Gastroesophageal sphincter (tissue), 4 donors: ENCODE measurements around the gene RFC1. TPM values are rescaled to one million over a fixed set of nuclear protein-coding genes. Genes with fewer than 3 reads are reported as not detected.
"Not testable (repeated sequence)": the region's sequence is repeated elsewhere in the genome, so short reads cannot be mapped to it uniquely, and the experiment has no call there.

ENCODE experiments used
- ATAC-seq: fragments of 150-250 bp; one replicate; pipeline ENCODE4 v1.9.1; 2016; ENCODE audit warnings: mild to moderate bottlenecking, moderate library complexity
- H3K27ac ChIP-seq, 4 donors: fragments of 200-600 bp; sonication (generic) in 3 of 4; 1 replicate in 3 of 4; 2 replicates in 1 of 4; pipeline ENCODE4 v1.5.1; 2016 to 2019
- H3K27me3 ChIP-seq: fragments of 200-600 bp; sonication (generic); one replicate; pipeline ENCODE4 v1.5.1; 2019
- H3K36me3 ChIP-seq, 2 donors: fragments of 200-600 bp; sonication (generic); one replicate each; pipeline ENCODE4 v1.5.1; 2019; ENCODE audit warnings: control low read depth in 1 of 2
- H3K4me1 ChIP-seq, 3 donors: fragments of 200-600 bp; sonication (generic); 1 replicate in 2 of 3; 2 replicates in 1 of 3; pipeline ENCODE4 v1.5.1; 2016 to 2019; ENCODE audit warnings: control low read depth in 2 of 3
- H3K4me3 ChIP-seq, 2 donors: fragments of 200-600 bp; sonication (generic); one replicate each; pipeline ENCODE4 v1.5.1; 2019; ENCODE audit warnings: mild to moderate bottlenecking in 1 of 2, moderate library complexity in 1 of 2
- H3K9me3 ChIP-seq, 3 donors: fragments of 200-600 bp; sonication (generic); one replicate each; pipeline ENCODE4 v1.5.1; 2017 to 2019; ENCODE audit warnings: control low read depth in 2 of 3
- EP300 ChIP-seq: sonication (generic); formaldehyde crosslinking; IDR thresholded peaks from one replicate; pipeline ENCODE4 v1.6.1; 2017; ENCODE audit warnings: antibody characterized with exemption, mild to moderate bottlenecking
- POLR2A ChIP-seq, 2 donors: fragments of 450-650 bp; IDR thresholded peaks; one replicate each; pipeline ENCODE4 v1.6.1; 2017; ENCODE audit warnings: antibody characterized with exemption in 2 of 2, mild to moderate bottlenecking in 2 of 2, moderate library complexity in 1 of 2
- POLR2AphosphoS5 ChIP-seq: sonication (generic); formaldehyde crosslinking; IDR thresholded peaks from one replicate; pipeline ENCODE4 v1.6.1; 2017; ENCODE audit warnings: antibody characterized with exemption
- WGBS, 2 donors: methylation state at CpG; one replicate each; pipeline ENCODE4 v1.1.5; 2018; ENCODE audit warnings: low coverage in 1 of 2; 5-methylcytosine and 5-hydroxymethylcytosine counted together
- total RNA-seq, 4 donors: library from RNA; depleted of rRNA; stranded (reverse); fragments of >200 nt; gene quantifications; one replicate each; pipeline ENCODE4 v1.1.0, GENCODE V29; 2016
- TF ChIP-seq, protein P1 (sequence below), 4 experiments: fragments of 200-600 bp in 2 of 4; fragments of 450-650 bp in 2 of 4; sonication (generic) in 1 of 4; IDR thresholded peaks; one replicate each; pipeline ENCODE4 v1.5.1; 2017 to 2019; ENCODE audit warnings: antibody characterized with exemption in 4 of 4, mild to moderate bottlenecking in 2 of 4, moderate library complexity in 2 of 4

Gene RFC1
- total RNA-seq, 4 donors from 2014 or later: 37.1 to 51.8 (median 41.0) TPM

DNA sequence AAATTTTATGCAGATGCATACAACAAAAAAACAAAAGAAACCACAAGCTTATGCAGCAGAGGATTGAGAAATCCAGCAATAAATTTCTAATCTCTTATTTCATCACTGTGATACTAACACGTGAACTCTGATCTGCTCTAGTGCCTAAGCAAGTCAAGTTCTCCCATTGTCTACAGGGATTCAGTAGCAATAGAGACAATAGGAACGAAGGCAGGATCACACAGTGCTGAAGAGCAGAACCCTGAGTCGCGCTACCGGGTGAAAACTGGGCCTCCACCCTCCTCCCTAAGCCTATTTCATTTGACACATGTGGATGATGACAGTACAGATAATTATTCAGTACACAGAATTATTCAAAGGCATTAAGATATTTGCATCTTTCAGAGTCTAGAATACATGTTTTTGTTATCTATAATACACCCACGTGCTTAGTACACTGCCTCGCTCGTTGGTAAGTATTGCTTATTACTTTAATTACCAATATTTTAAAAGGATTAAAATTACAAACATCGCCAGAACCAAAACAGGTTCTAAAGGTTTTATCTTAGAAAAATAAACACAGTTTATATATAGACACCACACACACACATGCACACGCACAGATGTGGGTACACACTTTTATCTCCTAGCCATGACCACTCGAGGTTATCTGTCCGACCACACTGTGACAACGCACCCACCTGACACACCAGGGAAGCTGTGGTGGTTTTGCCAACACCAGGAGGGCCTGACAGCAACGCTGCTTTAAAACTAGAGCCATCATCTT, 60.1 kb downstream of the RFC1 start:
- H3K4me3 ChIP-seq: no peak overlapping the region
- no peaks in the 10 kb centered on the region for H3K9me3 ChIP-seq
- TF ChIP-seq, protein P1, sequence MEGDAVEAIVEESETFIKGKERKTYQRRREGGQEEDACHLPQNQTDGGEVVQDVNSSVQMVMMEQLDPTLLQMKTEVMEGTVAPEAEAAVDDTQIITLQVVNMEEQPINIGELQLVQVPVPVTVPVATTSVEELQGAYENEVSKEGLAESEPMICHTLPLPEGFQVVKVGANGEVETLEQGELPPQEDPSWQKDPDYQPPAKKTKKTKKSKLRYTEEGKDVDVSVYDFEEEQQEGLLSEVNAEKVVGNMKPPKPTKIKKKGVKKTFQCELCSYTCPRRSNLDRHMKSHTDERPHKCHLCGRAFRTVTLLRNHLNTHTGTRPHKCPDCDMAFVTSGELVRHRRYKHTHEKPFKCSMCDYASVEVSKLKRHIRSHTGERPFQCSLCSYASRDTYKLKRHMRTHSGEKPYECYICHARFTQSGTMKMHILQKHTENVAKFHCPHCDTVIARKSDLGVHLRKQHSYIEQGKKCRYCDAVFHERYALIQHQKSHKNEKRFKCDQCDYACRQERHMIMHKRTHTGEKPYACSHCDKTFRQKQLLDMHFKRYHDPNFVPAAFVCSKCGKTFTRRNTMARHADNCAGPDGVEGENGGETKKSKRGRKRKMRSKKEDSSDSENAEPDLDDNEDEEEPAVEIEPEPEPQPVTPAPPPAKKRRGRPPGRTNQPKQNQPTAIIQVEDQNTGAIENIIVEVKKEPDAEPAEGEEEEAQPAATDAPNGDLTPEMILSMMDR (IDR thresholded peaks at IDR 0.05): no peak
- TF ChIP-seq POLR2A (IDR thresholded peaks at IDR 0.05) (no peak), EP300 (no peak), POLR2AphosphoS5 (no peak)
- 78 to 82% methylated on average over 12 to 14 of the region's 14 CpGs for WGBS, 2 donors
- peaks cover 0 to 9% (median 0%) of the 10 kb centered on the region in 3 donors for H3K4me1 ChIP-seq
- ATAC-seq: no peak
- H3K27ac ChIP-seq: no peak overlapping the region
- no peaks in the 10 kb centered on the region for H3K27me3 ChIP-seq
- peaks cover 4 to 93% of the 10 kb centered on the region in 2 donors for H3K36me3 ChIP-seq

DNA sequence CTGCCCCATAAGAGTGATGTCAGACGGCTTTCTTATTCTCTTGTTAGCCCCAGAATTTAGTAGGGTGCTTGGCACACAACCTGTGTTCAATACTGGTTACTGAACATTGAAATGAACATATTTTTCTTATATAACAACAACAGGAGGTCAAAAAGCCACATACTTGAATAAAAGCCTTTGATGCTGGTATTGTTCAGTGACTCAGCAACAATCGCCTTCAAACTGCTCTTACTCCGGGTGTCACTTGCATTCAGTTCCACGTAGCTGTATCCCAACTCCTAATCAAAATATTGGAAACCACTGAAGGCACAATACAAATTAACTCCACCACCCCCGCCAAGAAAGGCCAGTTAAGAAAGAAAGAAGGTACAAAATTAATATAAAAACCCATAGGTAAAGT, 61.5 kb downstream of the RFC1 start:
- H3K36me3 ChIP-seq: peaks cover 0 to 93% of the 10 kb centered on the region in 2 donors
- no peak for ATAC-seq
- WGBS, 2 donors: 86 to 88% methylated on average over 5 of the region's 5 CpGs

DNA sequence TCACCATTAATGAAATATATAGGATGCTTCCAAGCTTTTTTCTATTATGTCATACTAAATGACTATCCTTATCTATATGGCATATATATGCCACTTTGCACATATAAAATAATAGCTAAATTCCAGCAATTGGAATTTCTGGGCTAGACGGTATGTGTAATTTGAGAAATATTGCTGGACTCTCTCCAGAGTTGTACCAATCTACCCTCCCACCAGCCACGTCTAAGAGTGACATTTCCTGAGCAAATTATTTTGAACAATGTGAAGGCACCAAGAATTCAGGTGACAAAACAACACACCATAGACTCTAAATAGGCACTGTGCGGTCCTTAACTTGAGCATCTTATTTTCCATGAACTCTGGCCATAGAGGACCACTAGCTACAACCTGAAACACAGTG, 62.3 kb downstream of the RFC1 start:
- TF ChIP-seq POLR2AphosphoS5: no peak
- TF ChIP-seq, protein P1 (IDR thresholded peaks at IDR 0.05): no peak
- TF ChIP-seq EP300: no peak
- TF ChIP-seq POLR2A (IDR thresholded peaks at IDR 0.05): no peak
- Histone ChIP-seq H3K9me3 (no peaks in the 10 kb centered on the region), H3K36me3 (peaks cover 0 to 96% of the 10 kb centered on the region in 2 donors), H3K4me1 (peaks cover 0 to 9% (median 0%) of the 10 kb centered on the region in 3 donors), H3K4me3 (no peak overlapping the region), H3K27ac (no peak overlapping the region), H3K27me3 (no peaks in the 10 kb centered on the region)
- ATAC-seq: no peak
- 90% methylated on average over 3 of the region's 3 CpGs for WGBS, 2 donors

More for the DNA sequence above, 61.5 kb downstream of the RFC1 start:
- H3K4me1 ChIP-seq: peaks cover 0 to 9% (median 0%) of the 10 kb centered on the region in 3 donors
- no peak for TF ChIP-seq POLR2A (IDR thresholded peaks at IDR 0.05)
- TF ChIP-seq, protein P1 (IDR thresholded peaks at IDR 0.05): no peak
- TF ChIP-seq EP300: no peak
- TF ChIP-seq POLR2AphosphoS5: no peak
- no peak overlapping the region for H3K27ac ChIP-seq
- H3K4me3 ChIP-seq: no peak overlapping the region
- no peaks in the 10 kb centered on the region for H3K9me3 ChIP-seq
- H3K27me3 ChIP-seq: no peaks in the 10 kb centered on the region

DNA sequence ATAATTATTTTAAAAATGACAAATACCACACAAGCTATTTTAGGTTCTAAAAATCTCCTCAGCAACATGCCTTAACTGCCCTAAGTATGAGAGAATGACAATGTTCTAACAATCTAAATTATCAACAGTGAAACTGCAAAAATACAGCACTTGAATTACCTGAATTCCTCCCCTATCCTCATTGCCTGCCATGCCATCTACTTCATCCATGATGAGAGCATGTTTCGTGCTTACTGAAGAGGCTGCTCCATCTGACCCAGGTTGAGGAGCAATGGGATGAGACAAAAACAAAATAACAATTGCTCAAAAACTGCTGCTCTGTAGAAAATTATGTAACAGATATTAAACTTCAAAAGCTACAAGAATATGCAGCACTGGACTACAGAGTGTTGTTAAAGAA, 63.3 kb downstream of the RFC1 start:
- Histone ChIP-seq H3K4me1 (peaks cover 0 to under 1% (median 0%) of the 10 kb centered on the region in 3 donors), H3K27me3 (no peaks in the 10 kb centered on the region), H3K27ac (no peak overlapping the region), H3K36me3 (peaks cover 0 to 96% of the 10 kb centered on the region in 2 donors), H3K4me3 (no peak overlapping the region), H3K9me3 (no peaks in the 10 kb centered on the region)
- WGBS, 2 donors: 83 to 100% methylated on average over 1 of the region's 1 CpG
- ATAC-seq: no peak
- TF ChIP-seq EP300 (no peak), POLR2AphosphoS5 (no peak), POLR2A (IDR thresholded peaks at IDR 0.05) (no peak)
- TF ChIP-seq, protein P1 (IDR thresholded peaks at IDR 0.05): no peak

DNA sequence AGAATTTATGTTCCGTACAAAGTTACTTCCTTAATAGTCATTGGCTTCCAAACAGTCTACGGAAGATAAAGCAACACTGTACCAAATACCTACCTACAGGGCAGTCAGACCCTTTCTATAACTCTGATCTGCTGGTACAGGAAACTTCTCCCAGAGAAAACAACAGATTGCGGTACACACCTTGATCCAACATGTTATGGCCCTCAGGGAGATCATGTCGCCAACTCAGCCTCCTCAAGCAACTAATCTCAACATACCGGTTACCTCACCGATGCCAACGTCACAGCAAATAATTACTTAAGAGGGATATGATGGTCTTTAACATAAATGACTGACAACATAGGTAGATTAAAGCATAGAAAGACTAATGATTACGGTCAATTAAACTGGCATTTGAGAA, 70.4 kb downstream of the RFC1 start:
- no peak overlapping the region for H3K27ac ChIP-seq
- no peaks in the 10 kb centered on the region for H3K4me1 ChIP-seq
- no peak overlapping the region for H3K4me3 ChIP-seq
- no peak for ATAC-seq
- 96 to 97% methylated on average over 8 of the region's 8 CpGs for WGBS, 2 donors
- TF ChIP-seq POLR2AphosphoS5 (no peak), POLR2A (IDR thresholded peaks at IDR 0.05) (no peak), EP300 (no peak)
- TF ChIP-seq, protein P1 (IDR thresholded peaks at IDR 0.05): no peak
- peaks cover 0 to 85% of the 10 kb centered on the region in 2 donors for H3K36me3 ChIP-seq
- no peaks in the 10 kb centered on the region for H3K9me3 ChIP-seq
- no peaks in the 10 kb centered on the region for H3K27me3 ChIP-seq

DNA sequence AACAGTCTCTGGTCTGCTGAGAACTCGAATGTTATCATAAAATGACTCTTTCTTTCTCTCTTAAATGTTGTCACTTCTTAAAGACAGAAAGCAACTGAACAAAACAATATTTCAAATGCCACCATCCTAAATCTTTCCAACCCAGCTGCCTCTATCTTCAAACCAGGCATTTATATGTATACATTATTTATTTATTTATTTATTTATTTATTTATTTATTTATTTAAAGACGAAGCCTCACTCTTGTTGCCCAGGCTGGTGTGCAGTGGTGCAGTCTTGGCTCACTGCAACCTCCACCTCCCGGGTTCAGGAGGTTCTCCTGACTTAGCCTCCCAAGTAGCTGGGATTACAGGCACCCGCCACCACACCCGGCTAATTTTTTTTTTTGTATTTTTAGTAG, 73.7 kb downstream of the RFC1 start:
- H3K27ac ChIP-seq, H3K4me1 ChIP-seq, ATAC-seq, H3K4me3 ChIP-seq, H3K27me3 ChIP-seq, H3K9me3 ChIP-seq: not testable (repeated sequence)
- peaks cover 2 to 85% of the 10 kb centered on the region in 2 donors for H3K36me3 ChIP-seq
- 97 to 100% methylated on average over 4 of the region's 5 CpGs for WGBS, 2 donors
